Uterus (tissue), 4 donors: ENCODE measurements around the gene EDAR. TPM values are rescaled to one million over a fixed set of nuclear protein-coding genes. Genes with fewer than 3 reads are reported as not detected.
A peak's percentile ranks its signal among the peaks of the same experiment; 100 is the strongest.

Experiments used
- DNase-seq, 2 donors: peaks; one replicate each; pipeline ENCODE4 v3.0.0-alpha.2; 2019 to 2020
- H3K27ac ChIP-seq, 2 donors: fragments of 200-600 bp; sonication (generic); 1 replicate in 1 of 2; 2 replicates in 1 of 2; pipeline ENCODE4 v1.5.1; 2016 to 2018
- H3K27me3 ChIP-seq, 2 donors: fragments of 200-600 bp; sonication (generic); one replicate each; pipeline ENCODE4 v1.5.1; 2018 to 2019; ENCODE audit warnings: control low read depth in 1 of 2
- H3K36me3 ChIP-seq, 2 donors: fragments of 200-600 bp; sonication (generic); one replicate each; pipeline ENCODE4 v1.5.1; 2019; ENCODE audit warnings: control low read depth in 1 of 2
- H3K4me1 ChIP-seq, 2 donors: fragments of 200-600 bp; sonication (generic); one replicate each; pipeline ENCODE4 v1.5.1; 2018 to 2019; ENCODE audit warnings: control low read depth in 1 of 2
- H3K4me3 ChIP-seq, 2 donors: fragments of 200-600 bp; sonication (generic); 1 replicate in 1 of 2; 2 replicates in 1 of 2; pipeline ENCODE4 v1.5.1; 2018 to 2019; ENCODE audit warnings: mild to moderate bottlenecking in 1 of 2
- H3K9me3 ChIP-seq, 2 donors: fragments of 200-600 bp; sonication (generic); one replicate each; pipeline ENCODE4 v1.5.1; 2019; ENCODE audit warnings: control low read depth in 1 of 2
- POLR2A ChIP-seq, 2 donors: fragments of 450-650 bp; IDR thresholded peaks; one replicate each; pipeline ENCODE4 v1.6.1; 2016; ENCODE audit warnings: antibody characterized with exemption in 2 of 2, mild to moderate bottlenecking in 1 of 2, moderate library complexity in 1 of 2
- intact Hi-C: fragments of 100-400 bp; cut with DNase I; formaldehyde crosslinking; loops from one replicate; pipeline ENCODE4 v1.15.1; 2023; ENCODE audit warnings: low total_unique reads
- total RNA-seq, 4 donors: library from RNA; depleted of rRNA in 3 of 4; stranded (reverse); fragments of >200 nt in 3 of 4; gene quantifications; one replicate each; pipeline versions ENCODE4 v1.1.0 to v1.2.4, GENCODE V29; 2014 to 2023
- TF ChIP-seq, protein P1 (sequence below), 4 experiments: fragments of 200-600 bp in 2 of 4; fragments of 450-650 bp in 2 of 4; sonication (generic) in 2 of 4; IDR thresholded peaks; one replicate each; pipeline ENCODE4 v1.5.1; 2016 to 2019; ENCODE audit warnings: antibody characterized with exemption in 4 of 4, mild to moderate bottlenecking in 2 of 4, moderate library complexity in 1 of 4
- donor health status: DM: yes; HTN: yes; CAD: no.

EDAR gene
- under 1 TPM in 1 of 4 donors, not detected in 3; 0.62 TPM for total RNA-seq

DNA sequence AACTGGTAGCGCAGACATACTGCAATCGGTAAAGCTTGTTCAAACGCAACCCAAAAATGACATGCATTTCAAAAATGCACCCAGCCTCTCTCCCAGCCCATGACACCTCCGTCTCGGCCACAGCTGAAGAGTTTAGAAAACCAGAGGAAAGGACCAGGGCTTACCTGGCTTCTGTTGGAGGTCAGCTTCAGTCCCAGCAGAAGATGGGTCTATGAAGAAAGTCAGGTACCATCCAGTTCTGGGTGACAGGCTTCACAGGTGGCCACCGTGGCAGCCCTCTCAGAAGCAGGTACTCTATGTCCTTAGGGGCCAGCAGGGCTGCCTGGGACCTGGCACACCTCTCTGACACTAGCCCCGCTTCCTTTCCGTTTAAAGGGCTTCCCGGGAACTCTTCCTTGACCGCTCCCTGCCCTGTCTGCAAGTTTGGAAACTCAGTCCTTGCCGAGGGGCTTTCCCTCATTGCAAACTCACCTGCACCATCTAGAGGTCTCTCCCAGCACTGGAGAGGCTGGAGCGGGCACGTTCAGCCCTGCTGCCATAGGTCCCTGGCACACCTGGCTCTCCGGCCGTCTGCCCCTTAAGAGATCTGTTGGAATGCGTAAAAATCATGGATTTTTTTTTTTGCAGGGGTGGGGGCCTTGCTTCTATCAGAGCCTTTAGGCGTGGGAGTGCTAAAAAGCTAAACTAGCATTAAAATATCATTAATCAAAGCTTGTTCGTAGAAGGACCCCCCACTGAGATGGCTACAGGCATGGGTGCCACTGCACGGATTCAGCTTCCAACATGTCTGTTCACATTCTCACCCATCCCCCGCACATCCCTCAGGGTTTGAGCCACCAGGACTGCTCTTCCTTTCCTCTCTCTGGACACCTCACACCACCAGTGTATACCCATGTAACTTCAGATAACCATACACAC lies at the start of gene EDAR:
EDAR (minus strand) TSS at position 425 of the 918 bp plus-strand sequence. CDS start 58,206 bp downstream, outside the sequence.
- Histone ChIP-seq H3K36me3 (no peaks in the 10 kb centered on the region), H3K4me3 (no peak within 1 kb of the TSS), H3K4me1 (no peaks in the 10 kb centered on the region), H3K27me3 (no peaks in the 10 kb centered on the region), H3K9me3 (no peaks in the 10 kb centered on the region), H3K27ac (no peak within 1 kb of the TSS)
- DNase-seq: no peak
- TF ChIP-seq POLR2A (IDR thresholded peaks at IDR 0.05): no peak
- TF ChIP-seq, protein P1, sequence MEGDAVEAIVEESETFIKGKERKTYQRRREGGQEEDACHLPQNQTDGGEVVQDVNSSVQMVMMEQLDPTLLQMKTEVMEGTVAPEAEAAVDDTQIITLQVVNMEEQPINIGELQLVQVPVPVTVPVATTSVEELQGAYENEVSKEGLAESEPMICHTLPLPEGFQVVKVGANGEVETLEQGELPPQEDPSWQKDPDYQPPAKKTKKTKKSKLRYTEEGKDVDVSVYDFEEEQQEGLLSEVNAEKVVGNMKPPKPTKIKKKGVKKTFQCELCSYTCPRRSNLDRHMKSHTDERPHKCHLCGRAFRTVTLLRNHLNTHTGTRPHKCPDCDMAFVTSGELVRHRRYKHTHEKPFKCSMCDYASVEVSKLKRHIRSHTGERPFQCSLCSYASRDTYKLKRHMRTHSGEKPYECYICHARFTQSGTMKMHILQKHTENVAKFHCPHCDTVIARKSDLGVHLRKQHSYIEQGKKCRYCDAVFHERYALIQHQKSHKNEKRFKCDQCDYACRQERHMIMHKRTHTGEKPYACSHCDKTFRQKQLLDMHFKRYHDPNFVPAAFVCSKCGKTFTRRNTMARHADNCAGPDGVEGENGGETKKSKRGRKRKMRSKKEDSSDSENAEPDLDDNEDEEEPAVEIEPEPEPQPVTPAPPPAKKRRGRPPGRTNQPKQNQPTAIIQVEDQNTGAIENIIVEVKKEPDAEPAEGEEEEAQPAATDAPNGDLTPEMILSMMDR (IDR thresholded peaks at IDR 0.05): peak in 2 of 4 experiments; percentile 23 to 49
- intact Hi-C loops: no loop called here

GRCh38 chr2:109033171-109033570 lies 44.2 kb upstream of the EDAR start:
- no peak for TF ChIP-seq POLR2A (IDR thresholded peaks at IDR 0.05)
- TF ChIP-seq, protein P1 (IDR thresholded peaks at IDR 0.05): no peak
- intact Hi-C loops: no loop called here
- Histone ChIP-seq H3K36me3 (no peaks in the 10 kb centered on the region), H3K9me3 (no peaks in the 10 kb centered on the region), H3K27me3 (no peaks in the 10 kb centered on the region), H3K27ac (no peak overlapping the region), H3K4me3 (no peak overlapping the region), H3K4me1 (no peaks in the 10 kb centered on the region)
- no peak for DNase-seq

- no peaks in the 10 kb centered on the region for H3K27me3 ChIP-seq
- no peaks in the 10 kb centered on the region for H3K9me3 ChIP-seq
- H3K36me3 ChIP-seq: no peaks in the 10 kb centered on the region
- H3K4me3 ChIP-seq: peak overlapping the region in 1 of 2 donors; percentile 9
- no peak overlapping the region for H3K27ac ChIP-seq
- TF ChIP-seq POLR2A (IDR thresholded peaks at IDR 0.05): no peak
- TF ChIP-seq, protein P1 (IDR thresholded peaks at IDR 0.05): no peak
- intact Hi-C loops: no loop called here
- H3K4me1 ChIP-seq: no peaks in the 10 kb centered on the region
- DNase-seq: no peak
These were observed 43.3 kb upstream of the EDAR start for GRCh38 chr2:109032229-109032820.

DNA sequence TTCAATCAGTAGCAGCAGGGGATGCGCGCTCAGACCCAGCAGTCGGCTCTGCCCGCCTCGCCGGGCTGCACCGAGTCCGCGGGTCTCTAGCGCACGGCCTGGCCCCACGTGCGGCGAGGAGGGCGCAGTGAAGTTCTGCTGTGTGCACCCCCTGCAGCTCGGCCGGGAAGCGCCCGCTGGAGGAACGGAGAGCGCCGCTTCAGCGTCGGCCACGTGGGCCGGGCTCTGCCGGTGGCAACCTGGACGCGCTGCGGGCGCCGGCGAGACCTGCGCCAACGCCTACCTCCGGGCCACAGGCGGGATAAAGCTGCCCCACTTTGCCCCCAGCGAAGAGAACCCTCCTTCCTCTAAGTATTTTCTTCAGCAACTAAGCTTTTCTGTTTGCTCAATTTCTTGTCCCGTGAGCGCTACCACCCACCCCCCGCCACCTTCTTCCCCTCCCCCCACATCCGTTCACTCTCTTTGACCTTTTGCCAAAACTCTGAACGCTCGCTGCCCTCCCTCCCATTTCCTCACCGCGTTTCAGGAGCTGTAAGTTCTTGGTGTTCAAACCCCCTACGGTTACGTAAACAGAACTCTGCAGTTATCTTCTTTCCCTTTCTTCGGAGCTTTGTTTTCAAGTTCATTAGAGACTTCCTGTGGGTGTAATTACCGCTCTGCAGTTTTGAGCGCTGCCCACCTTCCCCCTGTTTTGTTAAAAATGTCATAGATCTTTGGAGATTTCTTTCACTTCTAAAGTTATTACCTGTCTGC lies 42.6 kb upstream of the EDAR start:
- H3K9me3 ChIP-seq: no peaks in the 10 kb centered on the region
- DNase-seq: peak; percentile 27 to 30
- H3K4me3 ChIP-seq: peak overlapping the region; percentile 9 to 35
- intact Hi-C loops: no loop called here
- H3K27ac ChIP-seq: peak overlapping the region in 1 of 2 donors; percentile 20
- no peaks in the 10 kb centered on the region for H3K4me1 ChIP-seq
- TF ChIP-seq POLR2A (IDR thresholded peaks at IDR 0.05): no peak
- TF ChIP-seq, protein P1 (IDR thresholded peaks at IDR 0.05): no peak
- no peaks in the 10 kb centered on the region for H3K27me3 ChIP-seq
- H3K36me3 ChIP-seq: no peaks in the 10 kb centered on the region
